EL (cell line): ENCODE data around the gene BBS2.

ENCODE experiments used
- DNase-seq: peaks from one replicate; pipeline ENCODE4 v3.0.0-alpha.2; 2016

The BBS2 gene

GRCh38 chr16:56477096-56477878 is 42.5 kb downstream of the BBS2 start:
- DNase-seq: peak; percentile 87

GRCh38 chr16:56475201-56475600 is 44.6 kb downstream of the BBS2 start:
- no peak for DNase-seq

- DNase-seq: no peak
Observed at GRCh38 chr16:56470666-56471065, 49.2 kb downstream of the BBS2 start.

DNA sequence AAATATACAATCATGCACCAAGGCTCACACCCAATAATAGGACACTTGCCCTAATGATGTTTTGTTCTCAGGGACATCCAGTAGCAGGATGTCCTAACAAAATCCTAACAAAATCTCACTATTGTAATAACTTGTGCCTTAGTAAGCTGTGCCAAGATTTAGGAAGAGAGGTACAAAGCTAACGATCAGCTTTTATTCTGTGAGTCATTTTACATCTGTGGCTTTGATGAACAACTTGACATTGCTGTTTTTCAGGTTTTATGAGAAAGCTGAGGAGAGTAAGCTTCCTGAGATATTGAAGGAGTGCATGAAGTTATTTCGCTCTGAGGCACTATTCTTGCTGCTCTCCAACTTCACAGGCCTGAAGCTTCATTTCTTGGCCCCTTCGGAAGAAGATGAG is 49.6 kb downstream of the BBS2 start:
- DNase-seq: no peak

- no peak for DNase-seq
Observed at GRCh38 chr16:56469748-56470147, 50.1 kb downstream of the BBS2 start.

DNA sequence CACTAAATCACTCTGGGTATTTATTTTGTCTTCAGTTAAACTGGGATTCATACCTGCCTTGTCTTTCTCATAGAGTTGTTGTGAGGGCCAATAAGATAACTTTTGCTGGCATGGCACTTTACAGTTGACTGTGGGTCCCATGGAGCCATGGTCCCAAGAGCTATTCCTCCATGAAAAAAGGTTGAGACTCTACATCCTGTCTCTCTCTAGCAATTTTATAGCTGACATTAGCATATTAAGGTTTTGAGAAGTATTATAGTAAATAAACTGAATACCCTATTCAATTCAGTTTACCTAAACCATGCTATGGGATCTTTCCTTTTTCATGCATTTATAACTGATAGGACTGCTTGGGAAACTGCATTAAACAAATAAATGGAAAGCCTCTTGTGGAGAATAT is 51.0 kb downstream of the BBS2 start:
- no peak for DNase-seq

DNA sequence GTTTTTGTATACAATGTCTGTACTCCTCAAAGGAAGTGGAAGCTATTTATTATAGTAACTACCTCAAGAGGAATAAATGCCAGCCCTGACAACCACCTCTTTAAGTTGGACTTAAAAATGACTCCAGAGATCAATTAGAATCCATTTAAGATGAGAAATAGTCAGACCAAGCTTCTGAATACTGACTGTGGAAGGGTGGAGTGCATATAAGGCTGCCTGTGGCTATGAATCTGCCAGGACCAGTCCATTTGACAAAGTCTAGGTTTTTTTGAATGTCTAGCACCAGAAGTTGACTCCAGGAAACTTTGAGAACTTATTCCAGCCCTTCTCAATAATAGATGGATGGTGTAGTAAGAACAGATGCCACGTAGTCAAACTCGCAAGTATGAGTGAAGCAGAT is 53.5 kb downstream of the BBS2 start:
- DNase-seq: no peak

DNA sequence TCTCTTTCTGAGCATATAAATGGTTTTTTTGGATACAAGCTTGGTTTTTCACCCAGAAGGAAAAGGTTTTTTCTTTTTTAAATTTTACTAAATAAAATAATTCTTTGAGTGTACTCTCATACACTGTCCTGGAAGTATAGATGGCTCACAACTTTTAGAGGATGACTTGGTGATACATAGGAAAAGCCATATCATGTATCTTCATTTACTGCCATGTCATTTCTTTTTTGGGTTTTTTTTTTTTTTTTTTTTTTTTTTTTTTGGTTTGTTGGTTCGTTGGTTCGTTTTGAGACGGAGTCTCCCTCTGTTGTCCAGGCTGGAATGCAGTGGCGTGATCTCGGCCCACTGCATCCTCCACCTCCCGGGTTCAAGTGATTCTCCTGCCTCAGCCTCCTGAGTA is 56.7 kb downstream of the BBS2 start:
- no peak for DNase-seq

- no peak for DNase-seq
Observed at GRCh38 chr16:56462064-56462796, 57.6 kb downstream of the BBS2 start.

- no peak for DNase-seq
Observed at GRCh38 chr16:56460101-56460500, 59.7 kb downstream of the BBS2 start.

DNA sequence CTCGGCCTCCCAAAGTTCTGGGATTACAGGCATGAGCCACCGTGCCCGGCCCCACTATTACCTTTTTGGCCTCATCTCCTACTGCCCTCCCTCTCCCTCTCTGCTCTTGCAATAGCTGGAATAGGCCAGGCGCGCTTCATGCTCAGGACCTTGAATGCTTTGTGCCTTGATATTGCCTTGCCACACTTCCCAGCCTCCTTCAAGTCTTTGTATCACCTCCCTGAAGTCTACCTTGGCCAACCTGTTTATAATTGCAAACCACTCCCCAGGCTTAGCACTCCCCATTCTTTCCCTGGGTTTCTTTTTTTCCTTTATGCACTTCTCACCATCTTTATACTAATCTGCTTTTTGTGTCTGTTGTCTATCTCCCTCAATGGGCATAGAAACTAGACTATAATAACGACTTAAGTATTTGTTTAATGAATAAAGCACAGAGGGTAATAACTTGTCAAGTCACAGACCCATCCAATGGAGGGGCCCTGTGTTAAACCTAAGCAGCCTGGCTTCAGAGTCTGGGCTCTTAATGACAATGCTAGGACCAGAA is 61.8 kb downstream of the BBS2 start:
- no peak for DNase-seq

GRCh38 chr16:56451753-56452689 is 67.8 kb downstream of the BBS2 start:
- peak; percentile 40 for DNase-seq

DNA sequence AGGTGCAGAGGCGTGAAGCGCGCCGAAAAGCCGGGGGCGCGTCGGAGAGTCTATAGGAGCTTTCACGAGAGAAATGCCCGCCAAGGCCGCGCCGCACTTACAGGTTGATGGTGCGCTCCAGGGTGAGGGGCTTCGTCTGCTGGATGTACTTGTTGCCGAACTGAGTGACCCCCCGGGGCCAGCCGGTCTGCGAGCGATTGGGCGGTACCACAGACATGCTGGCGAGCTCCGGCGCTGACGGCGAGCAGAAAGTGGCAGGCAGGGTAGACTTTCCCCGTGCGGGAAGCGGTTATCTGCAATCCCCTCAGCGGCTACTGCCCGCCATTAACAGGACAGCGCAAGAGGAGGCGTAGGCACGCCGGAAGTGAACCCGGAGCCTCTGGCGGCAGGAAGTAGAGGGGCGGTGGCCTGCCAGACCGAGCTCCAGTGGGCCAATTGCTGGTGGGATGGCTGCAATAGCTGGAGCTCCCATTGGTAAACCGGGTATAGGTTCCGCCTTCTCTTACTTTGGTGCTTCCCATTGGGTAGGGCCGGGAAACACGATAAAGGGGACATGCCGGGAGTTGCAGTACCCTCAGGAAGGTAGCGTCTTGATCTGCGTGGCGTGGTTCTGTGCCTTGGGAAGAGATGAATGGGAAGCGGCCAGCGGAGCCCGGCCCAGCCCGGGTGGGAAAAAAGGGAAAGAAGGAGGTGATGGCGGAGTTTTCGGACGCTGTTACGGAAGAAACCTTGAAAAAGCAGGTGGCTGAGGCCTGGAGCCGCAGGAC is 68.7 kb downstream of the BBS2 start, which contains the start of the genes NUDT21 and OGFOD1:
Gene NUDT21, minus strand, starts transcription at position 347 of the 767 bp plus-strand sequence. Its CDS starts 130 bp downstream, at position 217.
Gene OGFOD1, plus strand, starts transcription at position 569 of the 767 bp plus-strand sequence. Its CDS starts 59 bp downstream, at position 628.
- DNase-seq: peak; percentile 99

DNA sequence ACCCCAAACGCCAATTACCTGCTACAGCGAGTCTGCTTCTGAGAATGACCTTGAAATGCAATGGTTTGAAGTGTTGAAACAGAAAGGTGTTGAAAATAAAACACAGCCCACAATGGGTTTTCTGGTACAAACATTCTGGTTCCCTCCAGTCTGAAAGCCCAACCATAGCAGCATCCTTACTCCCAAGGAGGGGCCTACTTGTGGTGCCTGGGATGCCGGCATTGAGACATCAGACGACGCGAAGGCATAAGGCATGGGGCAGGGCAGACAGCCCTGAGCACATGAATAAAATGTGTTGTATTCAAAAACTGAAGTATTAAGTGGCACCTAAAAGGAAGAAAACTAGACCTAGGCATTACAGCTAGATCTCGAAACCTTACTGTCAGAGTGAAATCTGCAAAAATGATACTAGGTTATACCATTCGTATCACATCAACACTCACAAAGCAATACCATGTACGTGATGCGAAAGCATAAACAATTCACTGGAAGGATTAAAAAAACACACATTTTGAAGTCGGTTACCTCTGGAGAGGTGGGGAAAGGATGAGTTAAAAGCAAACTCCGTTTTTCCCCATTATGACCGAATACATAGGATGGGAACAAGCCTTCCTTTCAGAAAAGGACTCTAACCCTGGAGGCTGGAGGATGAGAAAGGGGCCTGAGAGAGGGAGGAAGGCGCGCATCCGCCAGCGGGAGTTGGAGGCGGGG is 69.4 kb downstream of the BBS2 start:
- DNase-seq: peak; percentile 25

DNA sequence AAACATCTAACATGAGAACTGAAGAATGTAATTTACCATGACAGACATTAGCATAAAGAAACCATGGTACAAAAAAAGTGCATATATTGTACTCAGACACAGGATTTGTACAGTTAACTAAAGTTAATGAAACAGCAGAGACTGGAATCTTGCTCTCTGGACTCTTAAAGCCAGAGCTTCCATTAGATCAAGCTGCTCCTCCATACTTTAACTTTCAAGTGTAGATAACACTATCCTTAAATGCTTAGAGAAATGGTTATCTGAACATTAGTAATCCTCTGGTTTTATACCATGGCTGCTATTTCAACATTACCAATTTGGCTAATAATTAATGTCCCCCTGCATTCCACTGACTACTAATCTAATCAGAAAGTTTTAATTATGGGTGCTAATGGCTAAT is 71.8 kb downstream of the BBS2 start:
- no peak for DNase-seq

DNA sequence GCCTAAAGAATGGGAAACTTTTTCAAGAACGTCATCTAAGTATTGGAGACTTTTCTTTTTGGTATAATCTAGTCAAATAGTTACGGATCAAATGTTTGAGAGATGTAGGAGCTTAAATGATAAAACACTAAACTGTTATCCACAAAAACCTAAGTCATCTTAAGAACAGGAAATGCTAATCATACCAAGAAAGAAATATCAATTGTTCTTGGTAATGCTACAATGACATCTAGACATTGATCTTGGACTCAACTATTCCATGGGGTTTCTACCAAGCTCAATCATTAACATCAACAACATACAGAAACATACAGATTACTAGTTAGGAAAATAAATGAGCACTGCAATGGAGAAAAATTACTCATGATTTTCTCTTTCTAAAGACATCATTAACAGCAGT is 72.5 kb downstream of the BBS2 start:
- DNase-seq: no peak

DNA sequence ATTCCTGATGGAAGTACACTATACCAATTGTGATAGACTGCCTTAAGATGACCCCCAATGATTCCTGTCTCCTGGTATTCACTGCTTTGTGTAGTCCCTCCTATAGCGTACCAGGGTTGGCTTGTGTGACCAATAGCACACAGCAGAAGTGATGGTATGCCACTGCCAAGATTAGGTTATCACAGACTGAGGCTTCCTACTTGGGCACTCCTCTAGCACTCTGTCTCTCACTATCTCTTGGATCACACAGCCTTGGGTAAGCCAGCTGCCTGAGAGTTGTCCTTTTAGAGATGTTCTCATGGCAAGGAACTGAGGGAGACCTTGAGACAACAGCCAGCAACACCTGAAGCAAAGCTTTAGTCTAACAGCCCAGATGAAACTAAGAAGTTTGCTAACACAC is 81.8 kb downstream of the BBS2 start:
- DNase-seq: no peak

DNA sequence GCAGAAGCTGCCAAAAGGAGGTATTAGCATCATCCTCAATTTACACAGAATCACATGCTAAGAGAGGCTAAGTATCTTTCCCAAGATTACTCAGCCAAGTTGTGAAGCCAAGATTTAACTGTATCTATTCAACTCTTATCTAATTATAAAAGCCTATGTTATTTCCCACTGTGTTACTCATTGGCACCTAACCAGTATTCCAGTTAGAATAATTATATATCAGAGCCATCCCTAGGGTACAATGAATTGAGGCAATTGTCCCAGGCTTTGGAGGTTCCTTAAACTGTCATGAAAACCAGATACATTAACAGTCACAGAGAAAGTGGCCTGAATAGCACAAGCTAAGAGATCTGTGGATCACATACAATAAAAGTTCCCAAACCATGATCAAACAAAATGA is 83.6 kb downstream of the BBS2 start:
- DNase-seq: no peak
